WTC11 (cell line): Measurements from ENCODE around the gene NDUFV1. TPM values are rescaled to one million over a fixed set of nuclear protein-coding genes. Genes with fewer than 3 reads are reported as not detected.

ENCODE experiments used
- ATAC-seq: fragments of 200-7000 bp; cut with Tn5 transposase; 2 replicates; pipeline ENCODE4 v1.10.0; 2021; ENCODE audit warnings: mild to moderate bottlenecking, moderate library complexity
- CTCF ChIA-PET: fragments of 300-600 bp; sonication (Branson Sonifier 250); formaldehyde crosslinking; loops from one replicate; lab custom pipeline; 2021; ENCODE audit warnings: antibody characterized with exemption; lab: Charles Lee
- POLR2A ChIA-PET: fragments of 350-600 bp; sonication (Branson Sonifier 250); formaldehyde crosslinking; loops from one replicate; lab custom pipeline; 2021; ENCODE audit warnings: antibody characterized with exemption; lab: Charles Lee
- DNase-seq: peaks from one replicate; pipeline ENCODE4 v3.0.0; 2021; ENCODE audit warnings: low spot score
- H3K27ac Mint-ChIP-seq: 2 replicates; pipeline ENCODE4 v1.8.0; 2021; ENCODE audit warnings: mixed read lengths
- H3K27me3 Mint-ChIP-seq: 2 replicates; pipeline ENCODE4 v1.8.0; 2021; ENCODE audit warnings: low read depth, mild to moderate bottlenecking, moderate library complexity, mixed read lengths
- H3K36me3 Mint-ChIP-seq: 2 replicates; pipeline ENCODE4 v1.8.0; 2021; ENCODE audit warnings: mixed read lengths
- H3K4me1 Mint-ChIP-seq: 2 replicates; pipeline ENCODE4 v1.8.0; 2022; ENCODE audit warnings: mixed read lengths
- H3K4me3 Mint-ChIP-seq: 2 replicates; pipeline ENCODE4 v1.8.0; 2021; ENCODE audit warnings: mild to moderate bottlenecking, moderate library complexity, mixed read lengths
- H3K9me3 Mint-ChIP-seq: 2 replicates; pipeline ENCODE4 v1.8.0; 2021; ENCODE audit warnings: mixed read lengths
- GABPB1 ChIP-seq: sonication (generic); formaldehyde crosslinking; IDR thresholded peaks from 2 replicates; pipeline ENCODE4 v1.8.1; 2023; ENCODE audit warnings: mild to moderate bottlenecking, missing genetic modification reagents
- MLX ChIP-seq: sonication (generic); formaldehyde crosslinking; IDR thresholded peaks from 2 replicates; pipeline ENCODE4 v1.8.1; 2023; ENCODE audit warnings: mild to moderate bottlenecking, missing genetic modification reagents, moderate library complexity
- NFATC4 ChIP-seq: fragments of 250-450 bp; sonication (Bioruptor Pico); IDR thresholded peaks from 2 replicates; pipeline ENCODE4 v1.9.0; 2021; ENCODE audit warnings: mild to moderate bottlenecking
- NFYB ChIP-seq: sonication (generic); formaldehyde crosslinking; conservative IDR thresholded peaks from 2 replicates; pipeline ENCODE4 v1.8.0; 2022; ENCODE audit warnings: low read depth, missing genetic modification reagents
- OVOL2 ChIP-seq: fragments of 250-450 bp; sonication (Bioruptor Pico); IDR thresholded peaks from 2 replicates; pipeline ENCODE4 v1.9.0; 2021; ENCODE audit warnings: mild to moderate bottlenecking, borderline replicate concordance
- SOX15 ChIP-seq: fragments of 250-450 bp; sonication (Bioruptor Pico); IDR thresholded peaks from 2 replicates; pipeline ENCODE4 v1.9.0; 2021; ENCODE audit warnings: mild to moderate bottlenecking
- TP53 ChIP-seq: sonication (generic); formaldehyde crosslinking; IDR thresholded peaks from 2 replicates; pipeline ENCODE4 v1.8.1; 2023; ENCODE audit warnings: mild to moderate bottlenecking, missing genetic modification reagents
- ZNF219 ChIP-seq: sonication (generic); formaldehyde crosslinking; IDR thresholded peaks from 2 replicates; pipeline ENCODE4 v1.8.0; 2023; ENCODE audit warnings: missing genetic modification reagents, mild to moderate bottlenecking, borderline replicate concordance
- ZNF317 ChIP-seq: sonication (generic); formaldehyde crosslinking; IDR thresholded peaks from 2 replicates; pipeline ENCODE4 v1.8.1; 2023; ENCODE audit warnings: low read depth, mild to moderate bottlenecking, moderate library complexity, missing genetic modification reagents, borderline replicate concordance
- total RNA-seq: library from RNA; stranded (reverse); gene quantifications from 3 replicates; pipeline ENCODE4 v1.2.3, GENCODE V29; 2021
- TF ChIP-seq, protein P1 (sequence below): sonication (generic); formaldehyde crosslinking; IDR thresholded peaks from 2 replicates; pipeline ENCODE4 v1.8.0; 2022; ENCODE audit warnings: missing genetic modification reagents

NDUFV1 gene
- total RNA-seq, 1 experiment from 2014 or later, result 231 TPM

- Mint-ChIP-seq H3K4me1 (peaks cover 2% of the 10 kb centered on the region), H3K4me3 (no peak overlapping the region), H3K9me3 (peaks cover 3% of the 10 kb centered on the region; the same call in 1 of the 2 replicates), H3K36me3 (no peaks in the 10 kb centered on the region), H3K27ac (no peak overlapping the region), H3K27me3 (peaks cover 30% of the 10 kb centered on the region)
- ChIA-PET CTCF (interaction anchor here (2.4 kb wide), 1 partner anchor 12 kb away, joined by 14 read pairs; the partner anchor contains the start of gene NUDT8), POLR2A (no interaction called here)
- TF ChIP-seq OVOL2 (no peak), NFYB (CRISPR knock-in tag) (no peak), MLX (CRISPR knock-in tag) (no peak), NFATC4 (CRISPR knock-in tag) (no peak), TP53 (CRISPR knock-in tag) (no peak)
- no peak for ATAC-seq
- no peak for DNase-seq
These were observed 35.7 kb downstream of the NDUFV1 start for GRCh38 chr11:67642173-67643120.

DNA sequence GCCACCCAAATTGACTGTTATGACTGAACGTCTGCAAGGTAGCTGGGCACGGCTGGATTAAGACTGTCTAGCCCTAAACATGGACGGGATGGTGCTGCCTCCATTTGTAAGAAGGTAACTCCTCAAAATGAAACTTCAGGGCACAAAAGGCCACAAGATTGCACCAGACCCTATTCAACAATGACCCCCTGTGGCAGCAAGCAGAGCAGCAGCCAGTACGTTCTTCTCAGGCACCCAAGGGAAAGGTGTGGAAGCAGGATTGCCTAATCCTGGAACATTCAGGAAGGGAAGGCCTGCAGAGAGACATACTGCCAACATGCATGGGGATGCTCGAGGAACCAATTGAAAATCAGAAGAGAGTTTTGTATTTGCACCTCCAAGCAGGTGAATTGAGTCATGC, 37.3 kb downstream of the NDUFV1 start:
- 0 out of 2 replicates have a peak, but pooled peaks have one; percentile 5 for ATAC-seq
- H3K9me3 Mint-ChIP-seq, result peaks cover 3% of the 10 kb centered on the region; the same call in 1 of the 2 replicates
- no peaks in the 10 kb centered on the region for H3K36me3 Mint-ChIP-seq
- DNase-seq, result peak; percentile 22
- ChIA-PET CTCF (interaction anchor here (1.0 to 3.3 kb wide), 3 partner anchors 15 to 72 kb away, joined by 4 to 34 read pairs (median 5); partner anchors contain the start of gene NUDT8), POLR2A (no interaction called here)
- H3K4me1 Mint-ChIP-seq, result peaks cover 2% of the 10 kb centered on the region; the same call in 1 of the 2 replicates
- H3K27me3 Mint-ChIP-seq, result peaks cover 27% of the 10 kb centered on the region
- no peak for TF ChIP-seq ZNF219
- TF ChIP-seq GABPB1 (CRISPR knock-in tag), result no peak
- TF ChIP-seq, protein P1, sequence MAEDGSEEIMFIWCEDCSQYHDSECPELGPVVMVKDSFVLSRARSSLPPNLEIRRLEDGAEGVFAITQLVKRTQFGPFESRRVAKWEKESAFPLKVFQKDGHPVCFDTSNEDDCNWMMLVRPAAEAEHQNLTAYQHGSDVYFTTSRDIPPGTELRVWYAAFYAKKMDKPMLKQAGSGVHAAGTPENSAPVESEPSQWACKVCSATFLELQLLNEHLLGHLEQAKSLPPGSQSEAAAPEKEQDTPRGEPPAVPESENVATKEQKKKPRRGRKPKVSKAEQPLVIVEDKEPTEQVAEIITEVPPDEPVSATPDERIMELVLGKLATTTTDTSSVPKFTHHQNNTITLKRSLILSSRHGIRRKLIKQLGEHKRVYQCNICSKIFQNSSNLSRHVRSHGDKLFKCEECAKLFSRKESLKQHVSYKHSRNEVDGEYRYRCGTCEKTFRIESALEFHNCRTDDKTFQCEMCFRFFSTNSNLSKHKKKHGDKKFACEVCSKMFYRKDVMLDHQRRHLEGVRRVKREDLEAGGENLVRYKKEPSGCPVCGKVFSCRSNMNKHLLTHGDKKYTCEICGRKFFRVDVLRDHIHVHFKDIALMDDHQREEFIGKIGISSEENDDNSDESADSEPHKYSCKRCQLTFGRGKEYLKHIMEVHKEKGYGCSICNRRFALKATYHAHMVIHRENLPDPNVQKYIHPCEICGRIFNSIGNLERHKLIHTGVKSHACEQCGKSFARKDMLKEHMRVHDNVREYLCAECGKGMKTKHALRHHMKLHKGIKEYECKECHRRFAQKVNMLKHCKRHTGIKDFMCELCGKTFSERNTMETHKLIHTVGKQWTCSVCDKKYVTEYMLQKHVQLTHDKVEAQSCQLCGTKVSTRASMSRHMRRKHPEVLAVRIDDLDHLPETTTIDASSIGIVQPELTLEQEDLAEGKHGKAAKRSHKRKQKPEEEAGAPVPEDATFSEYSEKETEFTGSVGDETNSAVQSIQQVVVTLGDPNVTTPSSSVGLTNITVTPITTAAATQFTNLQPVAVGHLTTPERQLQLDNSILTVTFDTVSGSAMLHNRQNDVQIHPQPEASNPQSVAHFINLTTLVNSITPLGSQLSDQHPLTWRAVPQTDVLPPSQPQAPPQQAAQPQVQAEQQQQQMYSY (CRISPR knock-in tag), result 0 out of 2 replicates have a peak, but pooled peaks have one; percentile 16
- TF ChIP-seq ZNF317 (CRISPR knock-in tag), result no peak
- no peak overlapping the region for H3K4me3 Mint-ChIP-seq
- no peak overlapping the region for H3K27ac Mint-ChIP-seq

- Mint-ChIP-seq H3K4me1 (peaks cover 2% of the 10 kb centered on the region; the same call in 1 of the 2 replicates), H3K36me3 (no peaks in the 10 kb centered on the region), H3K4me3 (no peak overlapping the region), H3K9me3 (peaks cover 3% of the 10 kb centered on the region; the same call in 1 of the 2 replicates), H3K27ac (no peak overlapping the region), H3K27me3 (peaks cover 23% of the 10 kb centered on the region)
- CTCF ChIA-PET, result interaction anchor here (0.5 to 3.3 kb wide), 14 partner anchors 10 to 138 kb away, joined by 3 to 34 read pairs (median 4); partner anchors contain the start of gene NUDT8
- peak; percentile 33 for ATAC-seq
- DNase-seq, result peak; percentile 62
- no peak for TF ChIP-seq SOX15 (CRISPR knock-in tag)
- TF ChIP-seq, protein P1 (CRISPR knock-in tag), result 0 out of 2 replicates have a peak, but pooled peaks have one; percentile 8
- POLR2A ChIA-PET, result interaction anchor here (1.5 kb wide), 1 partner anchor 15 kb away, joined by 4 read pairs; the partner anchor contains the start of gene NUDT8
These were observed 38.0 kb downstream of the NDUFV1 start for GRCh38 chr11:67644472-67645418.
